Measurements from ENCODE around the gene L1CAM.
"Not testable (repeated sequence)": the region's sequence is repeated elsewhere in the genome, so short reads cannot be mapped to it uniquely, and the experiment has no call there.

Gene L1CAM

DNA sequence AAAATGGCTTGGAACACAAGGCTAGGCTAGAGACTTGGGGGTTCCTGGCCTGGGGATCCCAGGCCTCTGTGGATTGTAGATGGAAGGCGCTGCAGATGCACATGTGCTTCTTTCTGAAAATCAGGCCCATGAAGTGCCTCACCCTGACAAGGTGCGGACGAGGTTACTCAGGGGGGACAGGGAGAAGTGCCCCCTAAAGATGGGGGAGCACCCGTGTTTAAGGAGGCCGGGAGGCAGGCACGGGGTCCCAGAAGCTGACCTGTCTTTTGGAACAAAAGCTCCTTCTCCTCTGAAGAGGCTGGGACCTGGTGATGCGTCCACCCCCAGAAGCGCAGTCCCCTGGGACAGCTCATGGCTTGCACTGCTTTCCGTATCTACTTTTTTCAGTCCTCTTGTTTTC, 58.1 kb downstream of the L1CAM start:
- DNase-seq = no peak

- DNase-seq = no peak
Observed at GRCh38 chrX:153827016-153827415, 59.0 kb downstream of the L1CAM start.

DNA sequence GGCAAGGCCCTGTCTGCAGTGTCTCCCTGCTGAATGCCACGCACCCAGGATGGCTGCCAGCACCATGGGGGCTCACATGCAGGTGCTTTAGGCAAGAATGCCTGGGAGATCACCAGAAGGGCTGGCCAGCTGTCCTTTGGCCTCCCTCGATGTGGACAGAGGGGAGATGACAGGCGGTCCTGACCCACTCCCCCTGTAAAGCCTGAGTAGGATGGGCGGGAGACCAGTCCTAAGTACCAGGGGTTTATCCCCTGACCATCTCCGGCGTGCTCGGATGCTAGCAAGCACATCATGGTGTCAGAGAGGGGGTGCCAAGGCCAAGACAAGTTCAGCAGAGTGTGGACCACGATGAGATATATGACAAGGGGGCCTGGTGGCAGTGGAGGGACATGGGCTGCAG, 60.9 kb downstream of the L1CAM start:
- no peak for DNase-seq

GRCh38 chrX:153824348-153824747, 61.6 kb downstream of the L1CAM start:
- DNase-seq = no peak

DNA sequence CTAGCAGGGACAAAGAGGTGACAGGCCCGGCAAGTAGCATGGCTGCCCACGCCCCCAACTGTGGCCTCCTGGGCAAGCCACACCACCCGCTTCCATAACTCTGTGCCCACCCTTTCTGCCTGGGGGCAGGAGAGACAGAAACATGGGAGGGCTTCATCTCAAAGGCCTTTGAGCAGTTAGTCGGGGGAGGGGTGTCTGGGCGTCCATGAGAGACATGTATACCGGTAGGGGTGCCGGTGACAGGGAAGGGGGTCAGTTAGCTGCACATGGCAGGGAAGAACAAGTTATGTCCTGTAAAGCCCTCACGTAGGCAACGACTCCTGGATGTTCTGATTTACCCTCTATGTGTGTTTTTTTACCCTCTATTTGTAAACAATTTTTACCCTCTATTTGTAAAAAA, 64.9 kb downstream of the L1CAM start:
- DNase-seq = no peak

- no peak for DNase-seq
Observed at GRCh38 chrX:153820601-153821000, 65.4 kb downstream of the L1CAM start.

DNA sequence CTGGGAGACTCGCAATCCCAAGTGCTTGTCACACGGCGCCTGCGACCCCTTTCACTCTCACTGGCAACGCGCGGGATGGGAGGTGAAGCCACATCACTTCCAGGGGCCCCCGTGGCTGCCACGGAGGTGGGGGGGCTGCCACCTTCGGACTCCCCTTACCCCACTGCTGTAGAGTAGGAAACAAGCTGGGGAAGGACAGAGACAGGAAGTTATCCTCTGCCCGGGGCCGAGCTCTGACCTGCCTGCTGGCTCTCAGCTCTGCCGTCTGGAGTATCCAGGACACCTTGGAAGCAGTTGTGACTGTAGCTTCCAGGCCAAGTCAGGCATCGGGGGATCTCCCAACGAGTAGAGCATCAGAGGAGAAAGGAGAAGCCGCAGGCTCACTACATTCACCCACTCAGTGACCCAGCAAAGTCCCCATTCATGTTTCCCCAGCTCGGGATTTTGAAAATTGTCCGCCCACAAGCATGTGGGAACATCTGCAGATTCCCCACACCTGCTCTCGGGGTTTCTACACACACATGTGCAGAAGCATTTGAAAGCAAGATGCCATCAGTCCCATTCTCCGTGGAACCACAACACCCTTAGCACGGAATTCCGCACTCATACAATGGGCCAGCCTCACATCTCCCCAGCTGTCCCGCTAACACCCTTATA, 66.5 kb downstream of the L1CAM start:
- DNase-seq = no peak

DNA sequence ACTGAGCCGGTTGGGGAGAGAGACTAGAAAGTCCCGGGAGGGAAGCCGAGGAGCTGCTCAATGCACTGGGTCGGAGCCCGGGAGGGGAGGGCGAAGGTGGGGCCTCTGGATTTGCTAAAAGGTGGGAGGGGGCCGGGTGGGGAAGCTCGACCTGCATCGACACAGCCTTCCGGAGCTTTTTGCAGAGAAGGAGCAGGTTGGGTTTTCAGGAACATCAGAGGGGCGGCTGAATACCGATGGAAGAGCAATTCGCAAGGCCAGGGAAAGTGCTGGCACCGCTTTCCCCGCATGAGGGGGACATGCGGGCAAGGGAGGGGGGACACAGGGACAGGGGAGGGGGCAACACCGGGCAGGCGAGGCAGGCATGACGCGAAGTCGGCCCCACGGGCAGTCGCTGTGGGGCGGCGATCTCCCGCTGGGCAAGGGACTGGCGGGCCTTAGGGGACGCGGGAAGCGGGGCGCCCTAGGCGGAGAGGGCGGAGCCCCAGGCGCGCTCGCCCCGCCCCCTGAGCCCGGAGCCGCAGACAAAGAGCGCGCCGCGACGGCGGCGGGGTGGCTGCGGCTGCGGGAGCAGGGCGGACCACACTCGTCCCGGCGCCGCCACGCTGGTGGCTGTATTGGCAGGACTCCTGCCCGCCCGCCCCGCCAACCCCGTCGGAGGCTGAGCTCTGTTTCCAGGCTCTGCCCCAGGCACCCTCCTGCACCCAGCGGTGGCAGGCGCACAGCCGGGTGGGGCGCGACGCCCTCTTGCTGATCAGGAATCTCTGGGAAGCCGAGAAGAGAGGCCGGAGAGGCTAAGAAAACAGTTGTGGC, 67.2 kb downstream of the L1CAM start:
- DNase-seq = peak; percentile 26

GRCh38 chrX:153818064-153818463, 67.9 kb downstream of the L1CAM start:
- not testable (repeated sequence) for DNase-seq

DNA sequence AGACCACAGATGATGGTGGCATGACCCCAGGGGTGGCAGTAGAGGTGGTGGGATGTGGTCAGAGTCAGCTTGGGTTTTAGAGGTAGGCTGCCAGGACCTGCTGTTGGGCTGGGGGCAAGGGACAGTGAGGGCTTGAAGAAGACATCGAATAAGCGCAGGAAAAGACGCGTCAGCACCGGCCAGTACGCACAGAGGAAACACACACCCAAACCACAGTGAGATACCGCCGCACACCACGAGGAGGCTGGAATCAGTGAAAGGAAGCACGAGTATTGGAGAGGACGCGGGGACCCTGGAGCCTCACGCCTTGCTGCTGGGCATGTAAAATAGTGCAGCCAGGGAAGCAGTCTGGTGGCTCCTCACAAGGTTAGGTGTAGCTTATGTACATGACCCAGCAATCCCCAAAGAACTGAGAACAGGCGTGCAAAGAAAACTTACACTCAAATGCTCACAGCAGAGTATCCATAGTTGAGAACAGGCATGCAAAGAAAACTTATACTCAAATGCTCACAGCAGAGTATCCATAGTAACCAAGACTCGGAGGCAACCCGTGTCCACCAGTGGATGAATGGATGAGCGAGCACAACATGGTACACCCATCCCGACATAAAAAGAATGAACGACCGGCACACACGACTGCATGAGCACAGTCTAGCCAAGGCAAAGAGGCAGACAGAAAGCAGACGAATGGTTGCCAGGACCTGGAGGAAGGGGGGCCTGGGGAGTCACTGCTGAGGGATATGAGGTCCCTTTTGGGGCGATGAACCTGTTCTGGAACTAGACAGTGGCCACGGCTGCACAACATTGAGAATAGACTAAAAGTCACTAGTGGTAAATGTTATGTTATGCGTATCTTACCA, 68.9 kb downstream of the L1CAM start:
- DNase-seq = peak; percentile 11

DNA sequence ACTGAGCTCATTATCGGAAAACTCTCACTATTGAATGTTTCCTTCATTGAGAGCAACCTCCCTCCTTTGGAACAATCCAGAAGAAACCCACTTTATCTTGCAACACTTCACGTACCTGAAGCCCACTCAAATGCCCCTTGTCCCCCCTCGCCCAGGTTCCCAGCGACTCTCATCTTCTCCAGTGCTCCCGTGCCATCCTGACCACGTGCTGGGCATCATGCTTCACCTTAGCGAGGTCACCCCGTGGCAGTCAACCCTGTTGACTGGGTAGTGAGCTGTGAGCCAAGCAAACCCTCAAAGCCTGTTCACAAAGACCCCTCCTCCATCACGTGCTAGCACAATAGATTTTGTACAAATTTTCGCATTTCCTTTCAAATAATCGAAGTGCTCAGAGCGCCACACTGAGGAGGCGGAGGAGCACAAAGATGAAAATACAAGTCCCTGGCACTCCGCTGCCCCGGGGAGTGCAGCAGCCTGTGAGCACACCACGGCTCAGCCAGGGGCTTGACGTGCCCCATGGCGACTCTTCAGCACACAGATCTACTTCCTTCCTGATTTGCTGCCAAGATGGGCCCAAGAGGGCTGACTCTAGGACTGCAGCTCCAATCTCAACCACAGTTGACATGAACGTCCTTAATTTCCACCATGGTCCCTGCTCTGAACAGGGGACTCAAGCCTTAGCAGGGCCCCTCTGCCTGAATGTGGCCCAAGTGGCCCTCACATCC, 71.2 kb downstream of the L1CAM start:
- DNase-seq = no peak

DNA sequence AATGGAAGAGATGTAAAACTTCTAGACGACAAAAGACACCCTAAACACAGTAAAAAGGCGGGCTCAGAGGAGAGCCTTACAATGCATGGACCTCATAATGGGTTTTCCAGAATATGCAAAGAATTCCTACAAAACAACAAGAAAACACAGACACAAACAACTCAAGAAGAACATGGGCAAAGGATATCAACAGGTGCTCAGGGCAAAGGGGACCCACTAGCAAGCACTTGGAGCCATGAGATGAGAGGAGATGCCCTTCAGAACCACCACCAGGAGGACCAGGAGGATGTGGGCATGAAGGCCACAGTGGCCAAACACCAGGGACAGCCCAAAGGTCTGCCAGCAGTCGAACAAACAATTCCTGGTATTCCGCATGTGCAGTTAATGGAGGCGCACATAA, 72.8 kb downstream of the L1CAM start:
- DNase-seq = no peak

DNA sequence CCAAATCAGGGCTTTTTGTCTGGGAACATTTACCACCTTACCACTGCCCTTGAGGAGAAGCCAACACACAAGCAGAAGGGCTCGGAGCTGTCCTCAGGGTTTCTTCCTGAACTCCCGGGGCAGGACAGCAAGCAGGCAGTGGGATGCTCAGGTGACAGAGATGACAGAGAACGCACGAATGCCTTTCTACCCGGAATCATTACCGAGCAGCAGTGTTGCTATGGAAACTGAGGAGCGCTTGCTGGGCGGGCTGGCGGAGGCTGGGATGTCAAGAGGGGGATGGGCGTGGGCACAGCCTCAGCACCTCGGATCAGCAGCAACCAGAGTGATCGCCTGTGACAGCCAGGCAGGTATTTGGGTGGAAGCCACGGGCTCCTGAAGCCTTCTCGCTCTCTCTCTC, 73.8 kb downstream of the L1CAM start:
- DNase-seq = no peak

All from suppressor macrophage treated with lipopolysaccharide for 4 hours (primary cell).